GM19468 (cell line): ENCODE measurements around the gene SRPK3.
"Not testable (repeated sequence)": the region's sequence is repeated elsewhere in the genome, so short reads cannot be mapped to it uniquely, and the experiment has no call there.

Source experiments
- ATAC-seq: cut with Tn5 transposase; IDR thresholded peaks from one replicate; pipeline ENCODE4 v1.9.1; 2021; ENCODE audit warnings: mild to moderate bottlenecking, moderate library complexity, moderate number of reproducible peaks; ENCODE audit not compliant: unreplicated experiment; ENCODE audit errors: extremely low read depth

SRPK3 gene, protein sequence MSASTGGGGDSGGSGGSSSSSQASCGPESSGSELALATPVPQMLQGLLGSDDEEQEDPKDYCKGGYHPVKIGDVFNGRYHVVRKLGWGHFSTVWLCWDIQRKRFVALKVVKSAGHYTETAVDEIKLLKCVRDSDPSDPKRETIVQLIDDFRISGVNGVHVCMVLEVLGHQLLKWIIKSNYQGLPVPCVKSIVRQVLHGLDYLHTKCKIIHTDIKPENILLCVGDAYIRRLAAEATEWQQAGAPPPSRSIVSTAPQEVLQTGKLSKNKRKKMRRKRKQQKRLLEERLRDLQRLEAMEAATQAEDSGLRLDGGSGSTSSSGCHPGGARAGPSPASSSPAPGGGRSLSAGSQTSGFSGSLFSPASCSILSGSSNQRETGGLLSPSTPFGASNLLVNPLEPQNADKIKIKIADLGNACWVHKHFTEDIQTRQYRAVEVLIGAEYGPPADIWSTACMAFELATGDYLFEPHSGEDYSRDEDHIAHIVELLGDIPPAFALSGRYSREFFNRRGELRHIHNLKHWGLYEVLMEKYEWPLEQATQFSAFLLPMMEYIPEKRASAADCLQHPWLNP

DNA sequence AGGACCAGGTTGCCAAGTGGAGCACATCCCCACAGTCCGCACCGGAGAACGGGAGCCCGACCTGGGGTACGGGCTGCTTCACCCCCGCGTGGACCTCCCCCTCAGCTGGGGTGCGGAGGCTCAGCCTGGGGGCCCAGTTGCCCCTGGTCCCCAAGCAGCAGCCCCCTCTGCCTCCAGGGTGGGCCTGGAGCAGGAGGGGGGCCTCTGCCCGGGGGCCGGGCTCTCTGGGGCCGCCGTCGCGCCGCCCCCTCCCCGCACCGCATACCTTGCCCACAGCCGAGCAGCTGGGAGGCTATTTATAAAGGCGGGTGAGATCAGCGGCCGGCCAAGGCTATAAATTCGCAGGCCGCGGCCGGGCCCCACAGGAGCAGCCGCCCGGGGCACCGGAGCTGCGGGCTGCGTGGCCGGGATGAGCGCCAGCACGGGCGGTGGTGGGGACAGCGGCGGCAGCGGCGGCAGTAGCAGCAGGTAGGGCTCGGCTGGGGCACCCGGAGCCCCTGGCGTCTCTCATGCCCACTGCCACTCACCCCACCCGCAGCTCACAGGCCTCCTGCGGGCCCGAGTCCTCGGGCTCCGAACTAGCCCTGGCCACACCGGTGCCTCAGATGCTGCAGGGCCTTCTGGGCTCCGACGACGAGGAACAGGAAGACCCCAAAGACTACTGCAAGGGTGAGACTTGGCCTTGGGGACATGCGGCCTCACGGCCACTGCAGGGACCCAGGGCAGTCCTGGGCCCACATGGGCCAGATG is at the start of gene SRPK3:
SRPK3 (plus strand) TSS at position 364 of the 750 bp plus-strand sequence; CDS start at position 410, 46 bp downstream.
- no peak for ATAC-seq

DNA sequence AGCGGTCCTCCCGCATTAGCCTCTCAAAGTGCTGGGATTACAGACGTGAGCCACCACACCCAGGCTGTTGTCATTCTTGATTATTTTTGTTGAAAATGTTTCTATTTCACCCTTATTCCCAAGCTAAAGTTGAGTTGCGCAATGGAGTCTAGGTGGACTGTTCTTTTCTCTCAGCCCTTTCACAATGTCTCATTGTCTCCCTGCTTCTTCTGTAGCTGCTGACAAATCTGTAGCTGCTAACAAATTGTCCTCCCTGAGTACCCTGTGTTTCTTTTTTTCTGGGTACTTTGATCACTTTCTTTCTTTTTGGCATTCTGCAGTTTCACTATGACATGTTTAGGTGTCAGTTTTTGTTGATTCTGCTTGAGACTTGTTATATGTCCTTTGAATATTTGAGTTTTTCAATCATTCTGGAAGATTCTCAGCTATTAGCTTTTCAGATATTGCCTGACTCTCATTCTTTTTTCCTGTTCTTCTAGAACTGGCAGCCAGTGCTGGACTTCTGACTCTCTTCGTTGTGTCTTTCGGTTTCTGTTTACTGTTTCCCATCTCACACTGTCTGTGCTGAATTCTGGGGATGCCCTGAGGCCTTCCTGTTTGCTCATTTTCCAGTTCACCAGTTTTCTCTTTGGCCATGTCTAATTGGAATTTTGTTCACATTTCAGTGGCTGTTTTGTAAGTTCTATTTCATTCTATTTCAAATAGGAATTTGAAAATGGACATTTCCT is 49.6 kb upstream of the SRPK3 start:
- no peak for ATAC-seq

DNA sequence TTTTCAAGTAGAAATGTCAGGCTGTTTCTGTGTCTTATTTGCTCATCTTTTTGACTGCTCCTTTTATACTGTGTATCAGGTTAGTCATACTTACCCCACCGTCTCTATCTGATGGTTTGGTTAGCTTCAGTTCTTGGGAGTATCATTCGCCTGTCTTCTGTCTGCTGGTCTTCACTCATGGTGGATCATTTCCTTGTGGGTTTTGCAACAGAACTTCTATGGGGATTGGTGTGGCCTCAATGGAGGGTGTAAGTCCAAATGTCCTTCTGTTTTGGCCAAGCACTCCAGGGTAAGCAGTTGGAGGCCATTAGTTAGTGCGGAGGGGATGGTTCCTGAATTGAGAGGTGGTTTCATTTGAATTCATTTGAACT is 49.0 kb upstream of the SRPK3 start:
- no peak for ATAC-seq

DNA sequence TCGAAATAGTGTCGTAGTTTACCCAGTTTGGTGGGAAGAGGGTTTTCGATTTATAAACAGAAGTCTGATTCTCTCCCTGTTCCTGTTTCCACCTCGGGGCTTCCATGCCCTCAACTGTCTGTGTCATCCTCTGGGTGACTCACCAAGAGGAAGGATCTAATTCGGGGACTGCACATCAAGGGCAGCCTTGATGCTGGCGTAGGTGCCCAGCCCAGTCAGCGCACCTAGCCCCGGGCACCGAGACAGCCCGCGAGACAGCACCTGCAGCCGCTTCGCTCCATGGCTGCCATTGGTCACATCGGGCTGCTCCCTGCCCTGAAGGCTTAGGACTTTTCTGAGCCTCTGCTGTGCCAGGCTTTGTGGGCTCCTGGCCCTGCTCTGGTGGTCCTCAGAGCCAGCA is 48.4 kb upstream of the SRPK3 start:
- no peak for ATAC-seq

DNA sequence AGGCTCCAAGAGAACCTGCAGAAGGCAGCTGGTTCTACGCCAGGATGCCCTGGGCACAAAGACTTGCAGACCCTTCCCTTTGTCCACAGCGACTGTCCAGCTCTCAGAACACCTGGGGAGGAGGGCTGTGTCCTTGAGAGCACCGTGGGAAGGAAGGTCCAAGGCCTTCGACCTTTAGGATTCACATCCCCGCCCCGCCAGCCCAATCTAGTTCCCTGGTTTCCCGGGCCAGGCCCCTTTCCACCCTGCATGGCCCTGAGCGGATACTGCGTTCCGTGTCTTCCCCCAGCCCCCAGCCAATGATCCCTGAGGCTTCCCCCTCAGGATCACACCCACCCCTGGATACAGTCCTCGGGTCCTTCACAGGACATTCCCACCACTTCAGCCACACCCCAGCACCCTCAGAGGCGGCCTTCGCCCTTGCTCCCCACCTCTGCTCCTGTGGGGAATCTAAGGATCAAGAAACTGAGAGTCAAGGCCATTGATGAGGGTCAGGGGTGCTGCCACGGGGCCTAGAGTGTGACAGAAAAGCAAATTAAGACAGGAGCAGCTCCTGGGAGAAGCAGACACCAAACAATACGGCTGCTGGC is 47.1 kb upstream of the SRPK3 start:
- ATAC-seq, result no peak

DNA sequence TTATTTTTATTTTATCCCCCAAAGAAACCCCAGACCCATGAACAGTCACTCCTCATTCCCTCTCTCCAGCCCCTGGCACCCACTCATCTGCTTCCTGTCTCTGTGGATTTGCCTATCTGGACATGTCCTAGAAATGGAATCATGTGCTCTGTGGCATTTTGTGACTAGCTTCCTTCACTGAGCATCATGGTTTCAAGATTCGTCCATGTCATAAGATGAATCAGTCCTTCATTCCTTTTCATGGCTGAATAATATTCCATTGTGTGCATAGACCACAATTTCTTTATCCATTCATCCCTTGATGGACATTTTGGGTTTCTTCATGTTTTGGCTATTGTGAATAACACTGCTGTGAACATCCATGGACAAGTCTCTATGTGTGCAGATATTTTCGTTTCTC is 46.0 kb upstream of the SRPK3 start:
- no peak for ATAC-seq

DNA sequence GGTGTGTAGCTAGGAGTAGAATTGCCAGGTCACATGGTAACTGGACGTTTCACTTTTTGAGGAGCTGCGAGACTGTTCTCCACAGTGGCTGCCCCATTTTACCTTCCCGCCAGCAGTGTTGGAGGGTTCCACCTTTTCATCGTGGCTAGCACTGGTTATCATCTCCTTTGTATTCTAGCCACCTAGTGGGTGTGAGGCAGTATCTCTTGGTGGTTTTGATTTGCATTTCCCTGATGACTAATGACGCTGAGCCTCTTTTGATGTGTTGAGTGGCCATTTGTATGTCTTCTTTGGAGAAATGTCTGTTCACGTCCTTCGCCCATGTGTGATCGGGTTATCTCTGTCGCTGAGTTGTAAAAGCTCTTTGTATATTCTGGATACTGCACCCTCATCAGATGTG is 45.6 kb upstream of the SRPK3 start:
- no peak for ATAC-seq

DNA sequence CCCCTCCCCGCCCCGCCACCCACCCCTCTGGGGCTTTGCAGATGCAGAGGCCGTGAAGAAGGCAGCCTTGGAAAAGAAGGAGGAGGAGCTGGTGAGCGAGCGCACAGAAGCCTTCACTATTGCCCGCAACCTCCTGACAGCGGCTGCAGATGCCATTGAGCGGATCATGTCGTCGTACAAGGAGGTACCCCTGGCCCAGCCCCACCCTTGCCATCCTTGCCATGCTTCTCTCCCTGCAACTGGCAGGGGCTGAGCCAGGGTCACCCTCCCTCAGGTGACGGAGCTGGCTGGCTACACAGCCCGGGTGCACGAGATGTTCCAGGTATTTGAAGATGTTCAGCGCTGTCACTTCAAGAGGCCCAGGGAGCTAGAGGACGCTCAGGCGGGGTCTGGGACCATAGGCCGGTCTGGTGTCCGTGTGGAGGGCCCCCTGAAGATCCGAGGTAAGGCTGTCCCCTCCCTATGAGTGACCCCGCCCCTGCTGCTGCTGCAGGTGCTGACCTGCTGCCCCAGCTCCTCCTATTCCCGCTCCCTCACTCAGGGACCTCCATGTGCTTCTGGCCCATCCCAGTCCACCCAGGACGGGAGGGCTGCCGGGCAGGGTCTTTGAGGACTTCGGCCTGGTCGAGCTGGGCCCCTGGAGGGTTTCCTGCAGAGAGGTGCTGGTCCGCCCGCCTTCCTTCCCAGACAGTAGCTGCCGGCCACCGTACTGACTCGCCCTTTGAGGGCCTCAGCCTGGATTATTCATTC is 44.6 kb upstream of the SRPK3 start:
- no peak for ATAC-seq

DNA sequence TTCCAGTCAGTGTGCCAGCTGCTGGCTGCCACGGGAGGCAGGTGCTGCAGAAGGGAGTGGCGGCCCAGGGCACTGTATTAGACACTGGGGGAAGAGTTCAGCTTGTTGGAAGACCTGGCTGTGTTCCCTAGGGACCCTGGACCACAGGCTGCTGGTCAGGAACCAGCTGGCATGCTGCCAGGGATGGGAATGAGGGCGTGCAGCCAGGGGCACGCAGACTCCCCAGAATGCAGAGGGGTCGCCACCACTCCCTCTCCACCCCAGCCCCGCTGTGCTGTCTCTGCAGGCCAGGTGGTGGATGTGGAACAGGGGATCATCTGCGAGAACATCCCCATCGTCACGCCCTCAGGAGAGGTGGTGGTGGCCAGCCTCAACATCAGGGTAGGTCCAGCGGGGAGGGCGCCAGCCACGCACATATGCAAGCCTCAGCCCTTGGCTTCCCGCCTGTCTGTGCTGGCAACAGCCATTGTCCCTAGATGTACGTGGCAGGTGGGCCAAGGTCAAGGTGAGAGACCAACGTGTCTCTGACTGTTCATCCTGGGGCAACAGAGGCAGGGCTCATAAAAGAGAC is 43.9 kb upstream of the SRPK3 start:
- no peak for ATAC-seq

DNA sequence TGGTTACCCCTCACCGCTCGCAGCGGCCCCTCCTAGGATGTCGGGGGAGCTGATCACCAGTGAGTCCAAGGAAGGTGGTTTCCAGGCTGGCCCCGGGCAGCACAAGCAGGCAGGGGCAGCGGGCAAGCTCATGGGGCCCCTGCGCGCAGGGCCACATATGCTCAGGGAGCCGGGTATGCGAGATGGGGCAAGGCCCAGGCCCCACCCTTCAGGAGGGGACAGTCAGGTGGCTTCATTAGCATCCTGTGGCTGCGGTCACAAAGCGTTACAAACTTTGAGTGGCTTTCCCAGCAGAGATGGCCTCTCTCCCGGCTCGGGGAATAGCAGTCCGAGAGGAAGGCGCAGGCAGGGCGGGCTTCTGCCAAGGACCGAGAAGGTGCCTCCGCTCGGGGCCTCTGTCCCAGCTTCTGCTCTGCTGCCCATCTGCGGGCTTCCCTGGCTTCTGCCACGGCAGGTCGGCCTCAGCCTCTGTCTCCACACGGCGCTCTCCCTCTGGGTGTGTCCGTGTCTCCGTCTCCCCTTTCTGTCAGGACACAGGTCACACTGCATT is 42.7 kb upstream of the SRPK3 start:
- no peak for ATAC-seq

DNA sequence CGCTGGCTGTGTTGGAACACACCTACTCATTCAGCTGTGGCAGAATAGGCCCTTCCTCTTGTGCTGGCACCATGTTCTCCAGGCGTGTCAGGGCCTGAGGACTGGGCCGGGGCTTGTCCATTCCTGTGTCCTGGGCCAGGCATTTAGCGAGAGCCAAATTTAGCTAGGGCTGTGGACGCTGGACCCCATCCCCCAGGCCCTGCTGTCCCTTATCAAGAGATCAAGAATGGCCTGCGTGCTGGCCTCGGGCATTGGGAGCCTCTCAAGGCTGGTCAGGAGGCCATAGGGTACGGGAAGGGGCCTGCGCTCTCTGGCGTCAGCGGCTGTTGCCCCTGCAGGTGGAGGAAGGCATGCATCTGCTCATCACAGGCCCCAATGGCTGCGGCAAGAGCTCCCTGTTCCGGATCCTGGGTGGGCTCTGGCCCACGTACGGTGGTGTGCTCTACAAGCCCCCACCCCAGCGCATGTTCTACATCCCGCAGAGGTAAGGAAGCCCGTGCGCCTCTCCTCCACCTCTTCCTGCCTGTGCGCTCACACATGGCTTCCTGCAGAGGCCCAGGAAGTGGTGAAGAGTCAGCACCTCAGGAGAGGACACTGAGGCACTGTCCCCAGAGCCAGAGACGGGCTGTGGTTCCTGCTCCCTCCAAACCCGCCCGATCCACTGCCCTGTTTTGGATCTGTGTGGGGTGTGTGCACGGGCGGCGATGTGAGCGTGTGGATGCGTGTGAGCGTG is 40.9 kb upstream of the SRPK3 start:
- no peak for ATAC-seq

DNA sequence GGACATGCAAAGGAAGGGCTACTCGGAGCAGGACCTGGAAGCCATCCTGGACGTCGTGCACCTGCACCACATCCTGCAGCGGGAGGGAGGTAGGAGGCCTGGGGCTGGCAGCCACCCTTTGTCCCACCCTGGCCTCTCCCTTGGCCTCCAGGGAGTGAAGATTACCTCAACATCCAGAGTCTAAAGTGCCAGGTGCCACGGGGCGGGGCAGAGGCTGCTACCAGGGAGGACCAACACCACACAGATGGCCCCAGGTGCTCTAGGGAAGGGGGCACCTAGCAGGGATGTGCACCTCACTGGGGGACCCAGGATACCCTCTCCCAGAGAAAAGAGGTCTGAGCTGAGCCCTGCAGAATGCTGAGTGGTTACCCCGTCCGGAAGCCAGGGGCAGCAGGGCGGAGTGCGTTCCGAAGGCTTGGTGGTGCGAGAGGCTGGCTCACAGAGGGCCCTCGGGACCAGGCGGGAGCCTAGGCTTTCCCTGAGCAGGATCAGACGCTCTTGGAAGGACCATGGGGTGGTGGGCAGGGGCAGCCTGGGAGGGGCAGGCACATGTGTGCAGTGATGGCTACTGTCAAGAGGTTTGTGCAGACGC is 40.1 kb upstream of the SRPK3 start:
- no peak for ATAC-seq

DNA sequence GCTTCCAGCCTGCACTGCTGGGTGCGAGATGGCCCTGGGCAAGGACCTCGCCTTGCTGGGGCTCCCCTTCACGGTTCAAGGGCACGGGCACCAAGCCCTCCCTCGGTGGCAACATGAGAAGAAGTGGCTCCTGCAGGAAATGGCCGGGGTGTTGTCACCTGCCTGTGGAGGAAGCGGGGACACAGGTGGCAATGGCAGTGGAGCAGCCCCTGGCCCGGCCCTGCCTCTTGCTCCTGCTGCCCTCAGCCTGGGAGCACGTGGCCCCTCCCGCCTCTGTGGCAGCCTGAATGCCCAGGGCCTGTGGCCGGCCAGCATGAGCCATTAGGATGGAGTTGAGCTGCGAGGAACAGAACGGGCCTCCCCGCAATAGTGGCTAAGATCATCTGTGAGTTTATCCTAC is 39.4 kb upstream of the SRPK3 start:
- no peak for ATAC-seq

DNA sequence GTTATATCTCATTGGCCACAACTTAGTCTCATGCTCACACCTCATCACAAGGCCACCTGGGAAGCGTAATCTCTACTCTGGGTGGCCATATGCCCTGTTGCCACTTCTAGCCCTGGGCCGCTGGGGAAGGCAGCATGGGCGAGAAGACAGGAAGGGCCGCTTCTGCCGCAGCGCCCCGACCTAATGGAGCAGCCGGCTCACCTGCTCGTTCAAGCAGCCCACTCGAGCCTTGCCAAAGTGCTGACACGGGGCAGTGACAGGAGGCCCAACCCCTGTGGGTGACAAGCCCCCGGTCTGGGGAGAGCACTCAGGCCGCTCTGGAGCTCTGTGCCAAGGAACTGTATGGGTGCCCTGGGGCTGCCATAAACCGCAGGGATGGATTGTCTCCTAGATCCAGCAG is 38.7 kb upstream of the SRPK3 start:
- ATAC-seq, result not testable (repeated sequence)

DNA sequence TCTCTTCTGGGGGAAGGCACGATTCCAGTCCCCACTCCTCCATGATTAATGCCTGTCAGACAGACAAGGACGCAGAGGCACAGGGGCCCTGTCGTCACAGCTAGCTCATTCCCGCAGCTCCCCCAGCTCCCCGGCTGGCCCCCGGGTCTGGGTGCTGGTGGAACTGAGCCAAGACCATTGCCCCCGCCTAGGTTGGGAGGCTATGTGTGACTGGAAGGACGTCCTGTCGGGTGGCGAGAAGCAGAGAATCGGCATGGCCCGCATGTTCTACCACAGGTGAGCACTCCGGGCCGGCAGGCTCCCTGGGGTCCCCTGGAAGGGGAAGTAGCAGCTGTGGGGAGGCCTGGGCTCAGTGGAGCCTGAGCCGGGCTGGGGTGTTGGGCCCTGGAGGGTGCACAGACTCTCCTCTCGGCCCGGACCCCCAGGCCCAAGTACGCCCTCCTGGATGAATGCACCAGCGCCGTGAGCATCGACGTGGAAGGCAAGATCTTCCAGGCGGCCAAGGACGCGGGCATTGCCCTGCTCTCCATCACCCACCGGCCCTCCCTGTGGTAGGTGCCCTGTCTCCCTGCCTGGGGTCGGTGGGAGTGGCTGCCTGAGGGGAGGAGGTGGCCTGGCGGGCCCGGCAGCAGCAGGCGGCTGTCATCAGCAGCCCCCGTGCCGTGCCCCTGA is 37.9 kb upstream of the SRPK3 start:
- not testable (repeated sequence) for ATAC-seq

DNA sequence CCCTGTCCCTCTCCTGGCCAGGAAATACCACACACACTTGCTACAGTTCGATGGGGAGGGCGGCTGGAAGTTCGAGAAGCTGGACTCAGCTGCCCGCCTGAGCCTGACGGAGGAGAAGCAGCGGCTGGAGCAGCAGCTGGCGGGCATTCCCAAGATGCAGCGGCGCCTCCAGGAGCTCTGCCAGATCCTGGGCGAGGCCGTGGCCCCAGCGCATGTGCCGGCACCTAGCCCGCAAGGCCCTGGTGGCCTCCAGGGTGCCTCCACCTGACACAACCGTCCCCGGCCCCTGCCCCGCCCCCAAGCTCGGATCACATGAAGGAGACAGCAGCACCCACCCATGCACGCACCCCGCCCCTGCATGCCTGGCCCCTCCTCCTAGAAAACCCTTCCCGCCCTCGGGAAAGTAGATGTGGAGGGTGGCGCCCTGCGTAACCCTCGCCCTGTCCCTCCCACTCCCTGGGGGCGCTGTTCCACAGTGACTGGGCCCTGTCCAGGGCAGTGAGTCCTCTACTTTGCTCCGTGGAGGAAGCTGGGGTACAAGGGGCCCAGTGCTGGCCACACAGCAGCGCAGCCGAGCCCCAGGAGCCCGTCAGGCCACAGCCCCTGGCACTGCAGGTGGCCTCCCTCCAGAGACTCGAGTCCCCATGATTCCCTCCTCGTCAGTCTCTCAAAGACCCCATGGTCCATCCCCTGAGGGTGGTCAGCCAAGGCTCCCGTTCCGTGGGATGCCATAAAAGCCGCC is 37.2 kb upstream of the SRPK3 start:
- not testable (repeated sequence) for ATAC-seq
